Upper lobe of right lung (tissue), 1 donor: ENCODE measurements around the gene PROM2. TPM values are rescaled to one million over a fixed set of nuclear protein-coding genes. Genes with fewer than 3 reads are reported as not detected.

ENCODE experiments used
- ATAC-seq: fragments of 200-7000 bp; cut with Tn5 transposase; one replicate; pipeline ENCODE4 v1.9.1; 2020; ENCODE audit warnings: mild to moderate bottlenecking, moderate library complexity
- DNase-seq: peaks from one replicate; pipeline ENCODE4 v3.0.0-alpha.2; 2020
- H3K27ac ChIP-seq: fragments of 200-600 bp; one replicate; pipeline ENCODE4 v1.8.0; 2022
- H3K27me3 ChIP-seq: fragments of 200-600 bp; one replicate; pipeline ENCODE4 v1.8.0; 2022; ENCODE audit warnings: mild to moderate bottlenecking
- H3K36me3 ChIP-seq: fragments of 200-600 bp; one replicate; pipeline ENCODE4 v1.8.0; 2022
- H3K4me1 ChIP-seq: fragments of 200-600 bp; one replicate; pipeline ENCODE4 v1.8.0; 2022
- H3K4me3 ChIP-seq: fragments of 200-600 bp; one replicate; pipeline ENCODE4 v1.8.0; 2022; ENCODE audit warnings: mild to moderate bottlenecking
- H3K9me3 ChIP-seq: fragments of 200-600 bp; one replicate; pipeline ENCODE4 v1.8.0; 2022
- intact Hi-C: fragments of 100-400 bp; cut with DNase I; formaldehyde crosslinking; loops from one replicate; pipeline ENCODE4 v1.11.0; 2022
- total RNA-seq: library from RNA; stranded (reverse); fragmentation: NEBNext Ultra II Directional; extraction: Animal tissue kit (Norgen Biotek cat#: 25700); gene quantifications from one replicate; pipeline ENCODE4 v1.2.1, GENCODE V29; 2021
- TF ChIP-seq, protein P1 (sequence below): fragments of 200-600 bp; IDR thresholded peaks from one replicate; pipeline ENCODE4 v1.8.0; 2022; ENCODE audit warnings: antibody characterized with exemption
- donor health status: DM: no; HTN: yes; CAD: no; lungs with severe emphysema.

PROM2 gene
- total RNA-seq, 1 donor from 2014 or later = 6.0 TPM

GRCh38 chr2:95310651-95311050 is 36.4 kb downstream of the PROM2 start:
- TF ChIP-seq, protein P1, sequence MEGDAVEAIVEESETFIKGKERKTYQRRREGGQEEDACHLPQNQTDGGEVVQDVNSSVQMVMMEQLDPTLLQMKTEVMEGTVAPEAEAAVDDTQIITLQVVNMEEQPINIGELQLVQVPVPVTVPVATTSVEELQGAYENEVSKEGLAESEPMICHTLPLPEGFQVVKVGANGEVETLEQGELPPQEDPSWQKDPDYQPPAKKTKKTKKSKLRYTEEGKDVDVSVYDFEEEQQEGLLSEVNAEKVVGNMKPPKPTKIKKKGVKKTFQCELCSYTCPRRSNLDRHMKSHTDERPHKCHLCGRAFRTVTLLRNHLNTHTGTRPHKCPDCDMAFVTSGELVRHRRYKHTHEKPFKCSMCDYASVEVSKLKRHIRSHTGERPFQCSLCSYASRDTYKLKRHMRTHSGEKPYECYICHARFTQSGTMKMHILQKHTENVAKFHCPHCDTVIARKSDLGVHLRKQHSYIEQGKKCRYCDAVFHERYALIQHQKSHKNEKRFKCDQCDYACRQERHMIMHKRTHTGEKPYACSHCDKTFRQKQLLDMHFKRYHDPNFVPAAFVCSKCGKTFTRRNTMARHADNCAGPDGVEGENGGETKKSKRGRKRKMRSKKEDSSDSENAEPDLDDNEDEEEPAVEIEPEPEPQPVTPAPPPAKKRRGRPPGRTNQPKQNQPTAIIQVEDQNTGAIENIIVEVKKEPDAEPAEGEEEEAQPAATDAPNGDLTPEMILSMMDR = no peak
- H3K9me3 ChIP-seq = no peaks in the 10 kb centered on the region
- ATAC-seq (no peak), DNase-seq (no peak)
- no peak overlapping the region for H3K4me3 ChIP-seq
- H3K27ac ChIP-seq = no peak overlapping the region
- intact Hi-C loops = no loop called here
- H3K27me3 ChIP-seq = no peaks in the 10 kb centered on the region
- no peaks in the 10 kb centered on the region for H3K36me3 ChIP-seq
- no peaks in the 10 kb centered on the region for H3K4me1 ChIP-seq

DNA sequence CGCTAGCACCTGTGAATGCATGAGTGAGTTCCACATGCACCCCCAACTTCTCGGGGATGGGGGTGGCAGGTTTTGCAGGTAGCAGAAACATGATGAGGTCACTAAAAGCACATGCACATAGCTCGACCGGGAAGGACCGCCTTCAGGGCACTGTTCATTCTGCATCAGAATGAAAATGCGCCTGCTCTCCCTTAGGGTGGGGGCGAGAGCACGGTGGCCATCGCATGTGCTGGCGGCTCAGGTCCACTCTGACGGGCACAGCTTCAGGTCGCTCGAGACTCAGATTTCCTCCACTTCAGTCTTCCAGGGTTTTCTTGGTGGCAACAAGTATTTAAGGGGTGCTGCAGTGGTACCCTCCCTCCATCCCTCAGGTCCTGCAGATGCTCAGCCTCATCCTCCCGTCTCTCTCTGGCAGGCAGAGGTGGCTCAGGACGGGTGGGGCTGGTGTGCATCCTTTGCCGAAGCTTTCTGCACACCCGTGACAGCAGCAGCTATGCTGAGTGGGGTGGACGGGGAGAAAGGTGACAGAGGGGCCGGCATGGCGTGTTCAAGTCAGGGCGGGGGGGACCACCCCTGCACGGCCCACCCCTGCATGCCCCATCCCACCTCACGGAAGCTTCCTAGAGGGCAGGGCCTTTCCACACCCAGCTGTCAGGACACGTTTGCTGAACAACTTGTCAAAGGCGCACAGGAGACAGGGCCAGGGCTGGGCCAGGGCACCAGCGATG is 37.7 kb downstream of the PROM2 start:
- TF ChIP-seq, protein P1 = no peak
- DNase-seq = no peak
- Histone ChIP-seq H3K9me3 (no peaks in the 10 kb centered on the region), H3K27me3 (no peaks in the 10 kb centered on the region), H3K36me3 (no peaks in the 10 kb centered on the region), H3K27ac (no peak overlapping the region), H3K4me3 (no peak overlapping the region), H3K4me1 (no peaks in the 10 kb centered on the region)
- intact Hi-C loops = no loop called here
- ATAC-seq = no peak

DNA sequence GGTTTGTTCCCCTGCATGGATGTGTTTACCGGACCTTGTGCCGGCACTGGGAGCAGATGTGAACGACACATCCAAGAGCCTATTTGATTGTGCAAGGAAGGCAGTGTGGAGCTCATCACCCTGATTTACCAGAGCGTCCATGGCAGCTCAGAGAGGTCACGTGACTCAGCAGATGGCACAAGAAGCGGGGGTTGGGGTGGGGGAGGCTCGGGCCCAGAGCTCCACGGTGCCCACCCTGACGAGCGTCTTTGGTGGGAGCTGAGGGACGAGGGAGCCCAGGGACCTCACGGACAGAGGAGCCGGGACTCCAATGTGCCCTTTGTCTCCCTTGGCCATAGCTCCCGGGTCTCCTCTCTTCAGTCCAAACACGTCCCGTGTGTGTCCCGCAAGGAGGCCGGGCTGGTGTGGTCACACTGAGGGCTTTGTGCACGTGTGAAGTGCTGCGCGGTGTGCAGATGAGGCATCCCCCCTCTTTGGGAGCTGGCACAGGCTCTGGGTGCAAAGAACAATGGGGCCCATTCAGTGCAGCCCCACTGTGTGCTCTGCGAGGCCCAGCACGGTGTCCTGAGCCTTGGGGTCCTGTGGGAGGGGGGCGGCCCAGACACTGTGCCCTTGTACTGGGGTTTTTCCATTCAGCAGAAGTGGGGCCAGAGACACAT is 38.4 kb downstream of the PROM2 start:
- no peak for DNase-seq
- H3K36me3 ChIP-seq = no peaks in the 10 kb centered on the region
- no peaks in the 10 kb centered on the region for H3K27me3 ChIP-seq
- H3K27ac ChIP-seq = no peak overlapping the region
- H3K4me3 ChIP-seq = no peak overlapping the region
- no peaks in the 10 kb centered on the region for H3K9me3 ChIP-seq
- ATAC-seq = no peak
- TF ChIP-seq, protein P1 = no peak
- H3K4me1 ChIP-seq = no peaks in the 10 kb centered on the region
- intact Hi-C loops = no loop called here

DNA sequence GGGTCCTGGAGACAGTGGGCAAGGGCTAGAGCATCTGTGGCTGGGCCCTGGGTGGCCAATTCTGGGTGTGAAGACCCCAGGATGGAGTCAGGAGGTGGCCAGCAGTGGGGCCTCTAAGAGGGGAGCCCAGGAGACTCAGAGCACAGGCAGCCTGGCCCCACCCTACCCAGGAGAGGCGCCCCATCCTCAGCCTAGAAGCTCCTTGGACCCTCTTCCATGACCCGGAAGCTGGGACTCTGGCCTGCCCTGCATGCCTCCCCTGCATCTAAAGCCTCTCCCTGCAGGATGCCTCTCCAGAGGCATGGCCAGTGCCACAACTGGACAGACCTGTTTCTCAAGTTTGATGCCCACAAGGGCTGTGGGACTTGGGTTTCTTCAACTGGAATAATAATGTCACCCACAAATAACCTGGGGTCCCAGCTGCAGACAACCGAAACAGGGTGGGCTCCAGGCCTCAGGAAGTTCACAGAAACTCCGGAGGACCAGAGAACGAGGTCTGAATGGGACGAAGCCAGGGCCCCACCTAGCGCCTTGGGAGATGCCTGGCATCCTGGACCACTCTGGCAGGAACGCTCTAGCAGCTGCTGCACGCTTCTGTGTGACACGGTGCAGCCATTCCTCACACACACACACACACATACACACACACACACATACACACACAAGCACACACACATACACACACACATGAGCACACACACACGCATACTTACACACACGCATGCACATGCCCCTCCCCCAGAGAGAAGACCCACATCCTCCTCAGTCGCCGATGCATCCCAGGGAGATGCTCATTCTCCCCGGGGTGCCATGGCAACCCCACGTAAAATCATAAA is 39.3 kb downstream of the PROM2 start:
- Histone ChIP-seq H3K27ac (no peak overlapping the region), H3K9me3 (no peaks in the 10 kb centered on the region), H3K4me1 (no peaks in the 10 kb centered on the region), H3K36me3 (no peaks in the 10 kb centered on the region), H3K27me3 (no peaks in the 10 kb centered on the region), H3K4me3 (no peak overlapping the region)
- intact Hi-C loops = no loop called here
- no peak for DNase-seq
- TF ChIP-seq, protein P1 = no peak
- no peak for ATAC-seq

DNA sequence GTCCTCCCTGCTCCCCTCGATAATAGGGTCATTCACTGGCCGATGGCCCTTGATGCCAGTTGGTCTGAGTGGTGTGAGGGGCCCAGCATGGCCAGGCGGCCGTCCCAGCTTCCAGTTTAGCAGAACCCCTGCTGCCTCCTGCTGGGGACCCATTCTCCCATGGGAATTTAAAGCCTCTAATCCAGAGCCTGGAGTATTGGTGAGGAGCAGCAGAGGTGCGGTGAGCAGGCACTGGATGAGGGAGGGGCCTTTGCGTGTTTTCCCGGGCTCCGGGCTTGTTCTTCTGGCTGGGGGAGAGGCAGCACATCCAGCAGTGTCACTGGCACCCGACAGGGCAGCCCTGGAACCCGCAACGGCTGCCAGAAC is 40.3 kb downstream of the PROM2 start:
- H3K36me3 ChIP-seq = no peaks in the 10 kb centered on the region
- DNase-seq (no peak), ATAC-seq (no peak)
- H3K27me3 ChIP-seq = no peaks in the 10 kb centered on the region
- no peaks in the 10 kb centered on the region for H3K9me3 ChIP-seq
- intact Hi-C loops = no loop called here
- no peaks in the 10 kb centered on the region for H3K4me1 ChIP-seq
- TF ChIP-seq, protein P1 = no peak
- no peak overlapping the region for H3K4me3 ChIP-seq
- no peak overlapping the region for H3K27ac ChIP-seq
